Measurements from ENCODE around the gene SRCAP.
"Not testable (repeated sequence)": the region's sequence is repeated elsewhere in the genome, so short reads cannot be mapped to it uniquely, and the experiment has no call there.

The SRCAP gene

GRCh38 chr16:30699615-30700099 lies 686 bp downstream of the SRCAP start:
- DNase-seq, result no peak

GRCh38 chr16:30700491-30700890 lies 1.5 kb downstream of the SRCAP start:
- DNase-seq, result no peak

- no peak for DNase-seq
These were observed 2.0 kb downstream of the SRCAP start for GRCh38 chr16:30700971-30701370.

GRCh38 chr16:30703071-30703470 lies 4.1 kb downstream of the SRCAP start:
- DNase-seq, result not testable (repeated sequence)

GRCh38 chr16:30703971-30704370 lies 5.0 kb downstream of the SRCAP start:
- DNase-seq, result no peak

GRCh38 chr16:30706046-30706445 lies 7.1 kb downstream of the SRCAP start:
- no peak for DNase-seq

- DNase-seq, result no peak
These were observed 12.0 kb downstream of the SRCAP start for GRCh38 chr16:30710971-30711370.

- DNase-seq, result no peak
These were observed 12.7 kb downstream of the SRCAP start for GRCh38 chr16:30711712-30712111.

- DNase-seq, result no peak
These were observed 16.9 kb downstream of the SRCAP start for GRCh38 chr16:30715750-30716445.

- DNase-seq, result no peak
These were observed 21.1 kb downstream of the SRCAP start for GRCh38 chr16:30720086-30720485.

- DNase-seq, result no peak
These were observed 21.7 kb downstream of the SRCAP start for GRCh38 chr16:30720694-30721093.

- no peak for DNase-seq
These were observed 22.2 kb downstream of the SRCAP start for GRCh38 chr16:30721167-30721566.

- DNase-seq, result no peak
These were observed 22.6 kb downstream of the SRCAP start for GRCh38 chr16:30721606-30722005.

GRCh38 chr16:30722443-30722842 lies 23.5 kb downstream of the SRCAP start:
- DNase-seq, result no peak

GRCh38 chr16:30722916-30723315 lies 23.9 kb downstream of the SRCAP start:
- no peak for DNase-seq

GRCh38 chr16:30723725-30724355 lies 24.9 kb downstream of the SRCAP start:
- no peak for DNase-seq

- no peak for DNase-seq
These were observed 25.9 kb downstream of the SRCAP start for GRCh38 chr16:30724641-30725417.

GRCh38 chr16:30725418-30725792 lies 26.4 kb downstream of the SRCAP start:
- DNase-seq, result no peak

GRCh38 chr16:30728321-30728720 lies 29.4 kb downstream of the SRCAP start:
- DNase-seq, result no peak

GRCh38 chr16:30728899-30729672 lies 30.1 kb downstream of the SRCAP start:
- no peak for DNase-seq

GRCh38 chr16:30731411-30731810 lies 32.4 kb downstream of the SRCAP start:
- no peak for DNase-seq

- no peak for DNase-seq
These were observed 38.2 kb downstream of the SRCAP start for GRCh38 chr16:30736995-30737793.

All from NCI-H1436 treated with DMSO at 0.1 percent for 48 hours (cell line).